KMS-11 (cell line): ENCODE results near the gene SEC24B.

Experiments
- H2AFZ ChIP-seq: fragments of 200-600 bp; sonication (generic); 2 replicates; pipeline ENCODE4 v1.6.1; 2016; ENCODE audit warnings: antibody characterized with exemption, mixed run types, low read depth
- H3K27ac ChIP-seq: fragments of 200-600 bp; sonication (generic); 2 replicates; pipeline ENCODE4 v1.6.1; 2016; ENCODE audit warnings: mild to moderate bottlenecking, mixed run types
- H3K27me3 ChIP-seq: fragments of 200-600 bp; sonication (generic); 2 replicates; pipeline ENCODE4 v1.6.1; 2017; ENCODE audit warnings: mild to moderate bottlenecking, low read depth, mixed run types, moderate library complexity; ENCODE audit not compliant: insufficient read depth
- H3K36me3 ChIP-seq: fragments of 200-600 bp; sonication (generic); 2 replicates; pipeline ENCODE4 v1.6.1; 2017; ENCODE audit warnings: mild to moderate bottlenecking, mixed run types; ENCODE audit not compliant: insufficient read depth
- H3K4me1 ChIP-seq: fragments of 200-600 bp; sonication (generic); 2 replicates; pipeline ENCODE4 v1.6.1; 2016; ENCODE audit warnings: mild to moderate bottlenecking, low read depth, mixed run types; ENCODE audit not compliant: poor library complexity, severe bottlenecking
- H3K4me2 ChIP-seq: fragments of 200-600 bp; sonication (generic); 2 replicates; pipeline ENCODE4 v1.7.0; 2016; ENCODE audit warnings: mild to moderate bottlenecking, mixed run types
- H3K4me3 ChIP-seq: fragments of 200-600 bp; sonication (generic); IDR thresholded peaks from 2 replicates; pipeline ENCODE4 v1.6.1; 2017; ENCODE audit warnings: low read depth, low read length, mixed read lengths; ENCODE audit not compliant: insufficient read depth
- H3K79me2 ChIP-seq: fragments of 200-600 bp; sonication (generic); 2 replicates; pipeline ENCODE4 v1.6.1; 2016; ENCODE audit warnings: low read depth, mixed run types; ENCODE audit not compliant: insufficient read depth
- H3K9ac ChIP-seq: fragments of 200-600 bp; sonication (generic); 2 replicates; pipeline ENCODE4 v1.6.1; 2016; ENCODE audit warnings: mild to moderate bottlenecking, mixed run types
- H4K20me1 ChIP-seq: fragments of 200-600 bp; sonication (generic); 2 replicates; pipeline ENCODE4 v1.6.1; 2016; ENCODE audit warnings: mild to moderate bottlenecking, mixed run types; ENCODE audit not compliant: insufficient read depth
- TF ChIP-seq, protein P1 (sequence below): fragments of 200-600 bp; sonication (generic); conservative IDR thresholded peaks from 2 replicates; pipeline ENCODE4 v1.6.1; 2017; ENCODE audit warnings: low read depth, mild to moderate bottlenecking, antibody characterized with exemption, low read length, moderate library complexity, mixed read lengths

The SEC24B gene

DNA sequence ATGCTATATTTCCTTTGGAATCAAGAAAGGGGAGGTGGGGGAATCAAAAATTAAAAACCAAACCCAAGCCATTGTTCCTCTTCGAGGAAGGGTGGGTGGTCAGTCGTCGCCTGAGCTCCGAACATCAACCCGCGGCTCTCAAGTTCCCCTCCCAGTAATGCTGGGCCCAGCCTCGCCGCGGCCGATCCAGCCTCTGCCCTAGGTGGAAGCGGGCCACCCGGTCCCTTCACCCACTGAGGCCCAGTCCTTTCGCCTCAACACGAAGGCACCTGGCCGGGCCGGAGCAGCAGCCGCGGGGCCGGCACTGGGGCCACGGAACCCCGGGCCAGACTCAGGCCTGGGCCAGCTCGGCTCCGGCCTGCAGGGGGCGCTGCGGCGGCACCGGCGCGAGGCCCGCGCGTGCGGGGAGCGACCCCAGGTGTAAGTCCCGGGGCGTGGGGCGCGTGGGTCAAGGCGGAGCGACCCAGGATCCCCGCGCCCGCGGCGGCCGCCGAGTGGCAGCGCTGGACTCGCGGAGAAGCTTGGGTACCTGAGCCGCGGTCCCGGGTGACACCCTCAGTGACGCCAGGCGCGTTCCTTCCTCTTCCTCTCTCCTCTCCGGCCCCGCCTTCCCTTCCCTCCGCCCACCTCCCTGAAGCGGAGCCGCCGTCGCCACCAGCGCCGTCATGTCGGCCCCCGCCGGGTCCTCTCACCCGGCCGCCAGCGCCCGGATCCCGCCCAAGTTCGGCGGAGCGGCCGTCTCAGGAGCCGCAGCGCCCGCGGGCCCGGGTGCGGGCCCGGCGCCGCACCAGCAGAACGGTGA lies at the start of gene SEC24B:
Gene SEC24B, plus strand, starts transcription at position 611 of the 802 bp plus-strand sequence. Its CDS starts 55 bp downstream, at position 666.
- no peaks in the 10 kb centered on the region for H3K36me3 ChIP-seq
- TF ChIP-seq, protein P1, sequence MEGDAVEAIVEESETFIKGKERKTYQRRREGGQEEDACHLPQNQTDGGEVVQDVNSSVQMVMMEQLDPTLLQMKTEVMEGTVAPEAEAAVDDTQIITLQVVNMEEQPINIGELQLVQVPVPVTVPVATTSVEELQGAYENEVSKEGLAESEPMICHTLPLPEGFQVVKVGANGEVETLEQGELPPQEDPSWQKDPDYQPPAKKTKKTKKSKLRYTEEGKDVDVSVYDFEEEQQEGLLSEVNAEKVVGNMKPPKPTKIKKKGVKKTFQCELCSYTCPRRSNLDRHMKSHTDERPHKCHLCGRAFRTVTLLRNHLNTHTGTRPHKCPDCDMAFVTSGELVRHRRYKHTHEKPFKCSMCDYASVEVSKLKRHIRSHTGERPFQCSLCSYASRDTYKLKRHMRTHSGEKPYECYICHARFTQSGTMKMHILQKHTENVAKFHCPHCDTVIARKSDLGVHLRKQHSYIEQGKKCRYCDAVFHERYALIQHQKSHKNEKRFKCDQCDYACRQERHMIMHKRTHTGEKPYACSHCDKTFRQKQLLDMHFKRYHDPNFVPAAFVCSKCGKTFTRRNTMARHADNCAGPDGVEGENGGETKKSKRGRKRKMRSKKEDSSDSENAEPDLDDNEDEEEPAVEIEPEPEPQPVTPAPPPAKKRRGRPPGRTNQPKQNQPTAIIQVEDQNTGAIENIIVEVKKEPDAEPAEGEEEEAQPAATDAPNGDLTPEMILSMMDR: peak; percentile 77
- H3K4me1 ChIP-seq: peaks cover 36% of the 10 kb centered on the region
- H3K4me2 ChIP-seq: peak within 1 kb of the TSS; percentile 99
- no peaks in the 10 kb centered on the region for H3K27me3 ChIP-seq
- H4K20me1 ChIP-seq: peaks cover 18% of the 10 kb centered on the region; the same call in 1 of the 2 replicates
- peak within 1 kb of the TSS; percentile 97 for H2AFZ ChIP-seq
- H3K79me2 ChIP-seq: peaks cover 52% of the 10 kb centered on the region
- peak within 1 kb of the TSS; percentile 34 for H3K27ac ChIP-seq
- peak within 1 kb of the TSS; percentile 65 for H3K9ac ChIP-seq
- peak within 1 kb of the TSS; percentile 33 for H3K4me3 ChIP-seq

DNA sequence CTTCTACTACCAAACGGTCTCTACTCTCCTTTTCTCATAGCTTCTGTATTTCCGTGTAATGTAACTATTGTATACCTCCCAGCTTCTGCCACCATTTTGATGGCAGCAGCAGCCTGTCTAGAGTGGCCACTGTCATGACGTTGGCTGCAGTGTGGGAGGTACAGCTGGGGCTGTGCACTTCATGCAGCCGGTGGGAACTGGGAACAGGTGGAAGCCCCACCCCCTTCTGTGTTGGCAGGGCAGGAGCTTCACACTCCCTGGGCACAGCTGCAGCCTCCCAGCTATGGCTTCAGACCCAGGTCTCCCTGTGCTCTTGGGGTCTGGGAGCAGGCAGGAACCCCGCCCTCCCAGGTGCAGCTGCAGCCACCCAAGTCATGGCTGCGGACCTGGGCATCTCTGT lies 49.8 kb upstream of the SEC24B start:
- no peak overlapping the region for H3K4me3 ChIP-seq
- no peak overlapping the region for H3K27ac ChIP-seq
- no peak overlapping the region for H3K4me2 ChIP-seq
- H3K27me3 ChIP-seq: no peaks in the 10 kb centered on the region
- no peaks in the 10 kb centered on the region for H4K20me1 ChIP-seq
- H3K36me3 ChIP-seq: no peaks in the 10 kb centered on the region
- no peak overlapping the region for H2AFZ ChIP-seq
- TF ChIP-seq, protein P1: no peak
- H3K79me2 ChIP-seq: no peaks in the 10 kb centered on the region
- no peak overlapping the region for H3K9ac ChIP-seq
- H3K4me1 ChIP-seq: peaks cover 29% of the 10 kb centered on the region

DNA sequence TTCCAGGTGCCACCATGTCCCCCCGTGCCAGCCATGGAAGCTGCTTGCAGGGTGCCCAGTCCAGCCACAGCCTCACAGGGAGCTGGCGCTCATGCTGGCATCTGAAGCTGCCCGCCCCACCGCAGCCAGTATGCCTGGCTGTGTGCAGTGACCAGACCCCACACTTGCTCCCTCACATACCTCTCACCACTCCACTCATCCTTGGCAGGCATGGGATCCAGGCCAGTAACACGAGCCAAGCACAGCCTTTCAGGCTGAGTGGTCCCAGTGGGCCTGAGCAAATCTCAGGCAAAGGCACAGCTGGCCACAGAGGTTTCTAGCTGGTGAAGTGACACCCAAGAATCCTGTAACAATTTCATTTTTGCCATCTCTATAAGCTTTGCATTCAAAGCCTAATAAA lies 48.4 kb upstream of the SEC24B start:
- Histone ChIP-seq H3K79me2 (no peaks in the 10 kb centered on the region), H3K27me3 (no peaks in the 10 kb centered on the region), H3K4me1 (peaks cover 44% of the 10 kb centered on the region), H3K4me2 (no peak overlapping the region), H3K27ac (no peak overlapping the region), H3K36me3 (no peaks in the 10 kb centered on the region), H4K20me1 (no peaks in the 10 kb centered on the region), H3K9ac (no peak overlapping the region), H3K4me3 (no peak overlapping the region), H2AFZ (no peak overlapping the region)
- TF ChIP-seq, protein P1: no peak

DNA sequence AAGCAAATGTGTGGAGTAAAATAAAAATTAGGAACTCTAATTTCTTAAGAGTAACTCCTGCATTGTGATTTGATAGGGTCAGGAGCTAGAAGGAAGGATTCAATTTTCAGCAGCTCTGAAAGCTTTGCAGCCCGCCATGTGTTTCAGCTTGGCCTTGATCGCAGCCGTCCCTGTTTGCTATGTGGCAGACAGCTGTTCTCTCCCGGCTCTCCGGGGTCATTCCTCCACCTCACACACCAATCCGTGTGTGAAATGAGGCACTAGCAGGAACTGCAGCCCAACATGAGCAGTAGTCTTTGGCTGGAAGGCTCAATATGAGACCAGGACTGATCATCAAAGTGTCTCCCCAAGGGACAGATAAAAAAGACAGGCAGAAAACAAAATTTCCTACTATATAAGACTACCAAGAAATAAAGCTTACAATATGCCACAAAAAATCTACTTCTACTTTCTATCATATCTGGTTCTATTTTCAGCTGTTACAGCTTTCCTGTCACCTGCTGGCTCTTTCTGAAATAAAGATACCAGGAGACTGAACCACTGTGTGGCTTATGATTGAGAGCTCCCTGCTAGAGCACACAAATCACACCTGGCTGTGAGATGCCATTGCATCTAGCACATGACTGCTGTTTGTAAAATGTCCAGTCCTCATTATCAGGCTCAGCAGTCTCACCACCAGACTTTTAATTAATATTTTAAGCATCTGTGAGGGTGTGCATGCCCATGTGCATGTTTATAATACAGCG lies 44.1 kb upstream of the SEC24B start:
- H3K4me2 ChIP-seq: peak overlapping the region; percentile 50
- H2AFZ ChIP-seq: peak overlapping the region; percentile 74
- no peaks in the 10 kb centered on the region for H3K27me3 ChIP-seq
- peaks cover 63% of the 10 kb centered on the region for H3K4me1 ChIP-seq
- H3K79me2 ChIP-seq: no peaks in the 10 kb centered on the region
- peak overlapping the region; percentile 64 for H3K9ac ChIP-seq
- H4K20me1 ChIP-seq: no peaks in the 10 kb centered on the region
- no peaks in the 10 kb centered on the region for H3K36me3 ChIP-seq
- peak overlapping the region; percentile 74 for H3K27ac ChIP-seq
- TF ChIP-seq, protein P1: no peak
- no peak overlapping the region for H3K4me3 ChIP-seq
